ENCODE data around the gene CYP39A1. TPM values are rescaled to one million over a fixed set of nuclear protein-coding genes. Genes with fewer than 3 reads are reported as not detected.

Gene CYP39A1
- total RNA-seq, 6 experiments from 2014 or later, result not detected

DNA sequence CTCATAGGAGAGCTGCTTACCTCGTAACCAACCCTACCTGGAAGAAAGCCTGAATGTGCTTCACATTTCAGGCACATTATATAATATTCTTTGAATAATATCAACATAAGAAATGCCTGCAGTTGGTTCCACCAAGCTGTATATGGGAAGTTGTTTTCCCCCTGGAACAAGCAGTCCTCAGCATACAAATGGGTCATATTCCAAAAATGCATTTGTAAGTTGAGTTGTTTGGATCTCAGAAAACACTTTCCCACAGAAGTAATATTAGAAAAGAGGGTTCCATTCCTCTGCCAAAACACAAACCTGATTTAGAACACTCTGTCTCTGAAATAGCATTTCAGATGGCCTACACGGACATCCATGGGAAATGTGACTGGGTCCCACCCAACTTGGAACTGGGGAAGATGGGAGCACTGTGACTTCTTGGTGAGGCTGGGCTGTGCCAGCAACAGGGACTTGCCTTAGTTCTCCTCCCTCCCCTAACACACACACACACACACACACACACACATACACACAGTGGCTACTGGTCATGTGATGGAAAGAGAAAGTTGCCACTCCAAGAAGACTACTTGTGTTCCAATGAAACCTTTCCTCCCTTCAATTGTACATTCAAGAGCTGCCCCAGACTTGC is 150.0 kb downstream of the CYP39A1 start:
- no peaks in the 10 kb centered on the region for H3K27me3 Mint-ChIP-seq (ENCODE audit: insufficient read depth)
- DNase-seq, result no peak
- H3K36me3 Mint-ChIP-seq (ENCODE audit: low read depth), result no peaks in the 10 kb centered on the region
- TF ChIP-seq, protein P1, sequence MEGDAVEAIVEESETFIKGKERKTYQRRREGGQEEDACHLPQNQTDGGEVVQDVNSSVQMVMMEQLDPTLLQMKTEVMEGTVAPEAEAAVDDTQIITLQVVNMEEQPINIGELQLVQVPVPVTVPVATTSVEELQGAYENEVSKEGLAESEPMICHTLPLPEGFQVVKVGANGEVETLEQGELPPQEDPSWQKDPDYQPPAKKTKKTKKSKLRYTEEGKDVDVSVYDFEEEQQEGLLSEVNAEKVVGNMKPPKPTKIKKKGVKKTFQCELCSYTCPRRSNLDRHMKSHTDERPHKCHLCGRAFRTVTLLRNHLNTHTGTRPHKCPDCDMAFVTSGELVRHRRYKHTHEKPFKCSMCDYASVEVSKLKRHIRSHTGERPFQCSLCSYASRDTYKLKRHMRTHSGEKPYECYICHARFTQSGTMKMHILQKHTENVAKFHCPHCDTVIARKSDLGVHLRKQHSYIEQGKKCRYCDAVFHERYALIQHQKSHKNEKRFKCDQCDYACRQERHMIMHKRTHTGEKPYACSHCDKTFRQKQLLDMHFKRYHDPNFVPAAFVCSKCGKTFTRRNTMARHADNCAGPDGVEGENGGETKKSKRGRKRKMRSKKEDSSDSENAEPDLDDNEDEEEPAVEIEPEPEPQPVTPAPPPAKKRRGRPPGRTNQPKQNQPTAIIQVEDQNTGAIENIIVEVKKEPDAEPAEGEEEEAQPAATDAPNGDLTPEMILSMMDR (IDR thresholded peaks at IDR 0.05), result no peak
- H3K4me3 Mint-ChIP-seq, result no peak overlapping the region
- H3K27ac Mint-ChIP-seq, result no peak overlapping the region
- no peaks in the 10 kb centered on the region for H3K4me1 Mint-ChIP-seq (ENCODE audit: low read depth)
- H3K9me3 Mint-ChIP-seq, result no peaks in the 10 kb centered on the region; the same call in 1 of the 2 replicates

DNA sequence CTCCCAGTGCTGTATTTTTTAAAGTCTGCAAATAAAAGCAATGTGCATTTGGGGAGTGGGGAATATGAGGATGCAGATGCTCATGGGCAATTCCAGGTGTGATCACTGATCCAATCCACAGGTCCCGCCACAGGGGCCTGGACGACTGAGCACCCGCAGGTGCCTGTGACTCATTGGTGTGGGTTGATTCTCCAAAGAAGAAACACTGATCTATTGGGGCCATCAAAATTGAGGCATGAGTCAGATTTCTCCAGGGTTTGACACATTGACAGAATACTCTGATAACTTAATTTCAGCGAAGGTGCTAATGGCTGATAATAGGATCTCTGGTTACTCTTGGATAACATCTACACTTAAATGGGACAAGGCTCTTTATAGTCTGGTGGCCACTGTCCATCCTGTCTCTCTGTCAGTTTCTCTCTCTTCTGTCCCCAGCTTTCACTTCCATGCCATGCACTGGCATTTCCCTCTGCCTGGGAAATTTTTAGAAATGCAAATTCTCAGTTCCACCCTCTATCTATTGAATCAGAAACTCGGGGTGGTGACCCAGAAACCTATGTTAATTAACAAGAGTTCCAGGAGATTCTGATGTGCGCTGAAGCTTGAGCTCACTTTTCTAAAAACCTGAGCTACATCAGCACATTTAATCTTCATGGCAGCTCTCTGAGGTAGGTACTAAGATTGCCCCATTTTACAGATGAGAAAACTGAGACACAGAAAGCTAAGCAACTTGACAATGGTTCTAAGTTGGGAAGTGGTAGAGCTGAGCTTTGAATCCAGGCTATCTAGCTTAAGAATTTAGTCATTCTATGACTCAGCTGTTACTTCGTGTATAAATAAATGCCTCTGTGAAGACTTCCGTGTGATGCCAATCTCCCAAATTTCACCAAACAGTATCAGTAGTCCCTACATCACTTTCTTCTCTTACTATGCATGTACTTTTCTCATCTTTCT is 151.2 kb downstream of the CYP39A1 start:
- H3K36me3 Mint-ChIP-seq (ENCODE audit: low read depth), result no peaks in the 10 kb centered on the region

DNA sequence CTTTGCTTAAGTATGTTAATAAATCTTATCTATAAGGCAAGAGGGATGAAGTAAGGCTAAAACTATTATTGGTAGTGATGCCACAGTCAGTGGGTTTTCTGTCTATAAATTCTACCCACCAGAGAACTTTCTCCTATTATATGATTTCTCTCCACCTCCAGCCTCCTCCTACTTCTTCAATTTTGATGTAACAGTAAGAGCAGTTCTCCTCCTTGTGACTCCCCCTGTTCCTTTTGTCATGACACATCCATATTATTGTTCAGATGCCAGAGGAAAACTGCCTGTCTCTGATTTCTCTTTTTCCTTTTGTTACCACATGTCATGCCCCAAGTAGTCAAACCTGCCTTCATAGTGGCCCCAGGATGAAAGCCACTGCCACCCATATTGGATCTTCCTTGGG is 152.2 kb downstream of the CYP39A1 start:
- Mint-ChIP-seq H3K9me3 (peaks cover 3% of the 10 kb centered on the region; the same call in 1 of the 2 replicates), H3K27me3 (ENCODE audit: insufficient read depth) (no peaks in the 10 kb centered on the region), H3K4me3 (no peak overlapping the region), H3K27ac (no peak overlapping the region), H3K4me1 (ENCODE audit: low read depth) (no peaks in the 10 kb centered on the region), H3K36me3 (ENCODE audit: low read depth) (no peaks in the 10 kb centered on the region)
- TF ChIP-seq, protein P1 (IDR thresholded peaks at IDR 0.05), result no peak
- DNase-seq, result no peak

More for the DNA sequence above, 151.2 kb downstream of the CYP39A1 start:
- no peak overlapping the region for H3K4me3 Mint-ChIP-seq
- H3K27me3 Mint-ChIP-seq (ENCODE audit: insufficient read depth), result no peaks in the 10 kb centered on the region
- peaks cover 1% of the 10 kb centered on the region; the same call in 1 of the 2 replicates for H3K9me3 Mint-ChIP-seq
- H3K27ac Mint-ChIP-seq, result no peak overlapping the region
- no peaks in the 10 kb centered on the region for H3K4me1 Mint-ChIP-seq (ENCODE audit: low read depth)
- TF ChIP-seq, protein P1 (IDR thresholded peaks at IDR 0.05), result no peak
- no peak for DNase-seq

Other genes starting within 250 kb of the CYP39A1 start
- under 1 TPM in 4 of 6 experiments, not detected in 2; 0.06 to 1.00 (median 0.31) TPM for gene RCAN2, start 161.4 kb downstream of the CYP39A1 start, total RNA-seq (2021; fragmentation: NEBNext Ultra II Directional; extraction: Animal tissue kit (Norgen Biotek cat#: 25700))
- under 1 TPM in 4 of 6 experiments, not detected in 2; 0.07 to 0.57 (median 0.39) TPM for gene SLC25A27, start 157 bp upstream of the CYP39A1 start, total RNA-seq (2021; fragmentation: NEBNext Ultra II Directional; extraction: Animal tissue kit (Norgen Biotek cat#: 25700))
- gene TDRD6, start 35.1 kb upstream of the CYP39A1 start, total RNA-seq (2021; fragmentation: NEBNext Ultra II Directional; extraction: Animal tissue kit (Norgen Biotek cat#: 25700)), result not detected
- not detected for gene PLA2G7, start 82.6 kb upstream of the CYP39A1 start, total RNA-seq (2021; fragmentation: NEBNext Ultra II Directional; extraction: Animal tissue kit (Norgen Biotek cat#: 25700))
- not detected for gene ANKRD66, start 94.1 kb upstream of the CYP39A1 start, total RNA-seq (2021; fragmentation: NEBNext Ultra II Directional; extraction: Animal tissue kit (Norgen Biotek cat#: 25700))
- not detected for gene MEP1A, start 140.6 kb upstream of the CYP39A1 start, total RNA-seq (2021; fragmentation: NEBNext Ultra II Directional; extraction: Animal tissue kit (Norgen Biotek cat#: 25700))

All from HFFc6 (cell line).